Neuronal stem cell (in vitro differentiated cells): Measurements from ENCODE around the gene RAPGEFL1.

Experiments
- DNase-seq: peaks from one replicate; pipeline ENCODE4 v3.0.0-alpha.2; 2013; ENCODE audit warnings: low spot score
- H2AFZ ChIP-seq: one replicate; pipeline ENCODE4 v1.6.1; 2013; ENCODE audit warnings: mild to moderate bottlenecking, low read length, inconsistent platforms
- H2AK5ac ChIP-seq: 2 replicates; pipeline ENCODE4 v1.6.1; 2013; ENCODE audit warnings: low read depth, mild to moderate bottlenecking, inconsistent platforms, low read length, moderate library complexity, mixed read lengths
- H2BK120ac ChIP-seq: 2 replicates; pipeline ENCODE4 v1.6.1; 2013; ENCODE audit warnings: low read depth, mild to moderate bottlenecking, inconsistent platforms, low read length, moderate library complexity, mixed read lengths
- H2BK12ac ChIP-seq: one replicate; pipeline ENCODE4 v1.6.1; 2013; ENCODE audit warnings: low read length, inconsistent platforms
- H2BK15ac ChIP-seq: 2 replicates; pipeline ENCODE4 v1.6.1; 2013; ENCODE audit warnings: mild to moderate bottlenecking, low read length, inconsistent platforms, mixed read lengths
- H2BK5ac ChIP-seq: one replicate; pipeline ENCODE4 v1.6.1; 2013; ENCODE audit warnings: inconsistent platforms, mild to moderate bottlenecking, low read length, moderate library complexity
- H3K14ac ChIP-seq: one replicate; pipeline ENCODE4 v1.6.1; 2013; ENCODE audit warnings: low read length, inconsistent platforms
- H3K18ac ChIP-seq: 2 replicates; pipeline ENCODE4 v1.6.1; 2013; ENCODE audit warnings: low read length, inconsistent platforms
- H3K23ac ChIP-seq: 2 replicates; pipeline ENCODE4 v1.6.1; 2013; ENCODE audit warnings: low read depth, mild to moderate bottlenecking, mixed read lengths, low read length, inconsistent platforms; ENCODE audit not compliant: poor library complexity
- H3K27ac ChIP-seq: replicated peaks from 3 replicates; pipeline ENCODE4 v1.5.1; 2013; ENCODE audit warnings: low read length, inconsistent platforms
- H3K27me3 ChIP-seq, 3 experiments: 2 replicates each; pipeline ENCODE4 v1.6.1; 2013; ENCODE audit warnings: low read length in 3 of 3, mild to moderate bottlenecking in 2 of 3, inconsistent platforms in 1 of 3, low read depth in 1 of 3, mixed read lengths in 1 of 3, moderate library complexity in 1 of 3; ENCODE audit not compliant: control insufficient read depth in 3 of 3, insufficient read depth in 3 of 3
- H3K36me3 ChIP-seq, 2 donors: replicated peaks in 1 of 2; 2 replicates each; pipeline ENCODE4 v1.6.1; 2013; ENCODE audit warnings: low read length in 2 of 2; ENCODE audit not compliant: control insufficient read depth in 2 of 2, insufficient read depth in 2 of 2
- H3K4ac ChIP-seq: 2 replicates; pipeline ENCODE4 v1.6.1; 2013; ENCODE audit warnings: inconsistent platforms, mild to moderate bottlenecking, low read length, moderate library complexity
- H3K4me1 ChIP-seq, 2 donors: 1 replicate in 1 of 2; 2 replicates in 1 of 2; pipeline ENCODE4 v1.6.1; 2013; ENCODE audit warnings: low read length in 2 of 2, low read depth in 1 of 2; ENCODE audit not compliant: control insufficient read depth in 2 of 2, insufficient read depth in 1 of 2
- H3K4me2 ChIP-seq: one replicate; pipeline ENCODE4 v1.6.1; 2013; ENCODE audit warnings: mild to moderate bottlenecking, low read length, inconsistent platforms; ENCODE audit not compliant: insufficient read depth, poor library complexity, severe bottlenecking
- H3K4me3 ChIP-seq, 2 donors: 2 replicates each; pipeline ENCODE4 v1.5.1; 2013; ENCODE audit warnings: low read length in 2 of 2, mild to moderate bottlenecking in 2 of 2, inconsistent platforms in 1 of 2, moderate library complexity in 1 of 2
- H3K79me1 ChIP-seq: one replicate; pipeline ENCODE4 v1.6.1; 2013; ENCODE audit warnings: low read depth, mild to moderate bottlenecking, inconsistent platforms, low read length, moderate library complexity
- H3K9ac ChIP-seq: one replicate; pipeline ENCODE4 v1.6.1; 2013; ENCODE audit warnings: mild to moderate bottlenecking, low read depth, low read length, inconsistent platforms; ENCODE audit not compliant: poor library complexity
- H3K9me3 ChIP-seq, 2 donors: replicated peaks in 1 of 2; 2 replicates each; pipeline versions ENCODE3 to v1.6.1; 2013; ENCODE audit warnings: low read length in 2 of 2, mild to moderate bottlenecking in 2 of 2, inconsistent platforms in 1 of 2, low read depth in 1 of 2, mixed read lengths in 1 of 2, moderate library complexity in 1 of 2; ENCODE audit not compliant: control insufficient read depth in 2 of 2, insufficient read depth in 1 of 2
- H4K8ac ChIP-seq: one replicate; pipeline ENCODE4 v1.6.1; 2013; ENCODE audit warnings: low read depth, mild to moderate bottlenecking, inconsistent platforms, low read length, moderate library complexity
- H4K91ac ChIP-seq: one replicate; pipeline ENCODE4 v1.6.1; 2013; ENCODE audit warnings: low read length, low read depth, mild to moderate bottlenecking, inconsistent platforms; ENCODE audit not compliant: poor library complexity
- WGBS, 2 donors: extraction: QIAGEN DNeasy Blood & Tissue Kit; methylation state at CpG; one replicate each; pipeline ENCODE4 v1.1.7; 2013; ENCODE audit warnings: missing lambda C conversion rate in 2 of 2, mixed read lengths in 1 of 2; ENCODE audit not compliant: insufficient read length in 2 of 2, insufficient replicate concordance in 1 of 2; ENCODE audit errors: extremely low coverage in 2 of 2; 5-methylcytosine and 5-hydroxymethylcytosine counted together

Gene RAPGEFL1

GRCh38 chr17:40180694-40181093 lies 3.4 kb downstream of the RAPGEFL1 start:
- H3K4me2 ChIP-seq = no peak overlapping the region
- H2AFZ ChIP-seq = no peak overlapping the region
- H2BK15ac ChIP-seq = no peak overlapping the region
- no peak overlapping the region for H4K8ac ChIP-seq
- no peak overlapping the region for H3K18ac ChIP-seq
- no peaks in the 10 kb centered on the region for H3K79me1 ChIP-seq
- no peak overlapping the region for H3K14ac ChIP-seq
- no peaks in the 10 kb centered on the region for H3K27me3 ChIP-seq
- H3K27ac ChIP-seq = no peak overlapping the region
- H3K9ac ChIP-seq = no peak overlapping the region
- no peak overlapping the region for H3K23ac ChIP-seq
- H2BK5ac ChIP-seq = no peak overlapping the region
- peaks cover 5 to 26% of the 10 kb centered on the region in 2 donors for H3K4me1 ChIP-seq
- WGBS, 2 donors = no CpG with 5 or more reads among the region's 5 CpGs
- DNase-seq = no peak
- H2BK120ac ChIP-seq = no peak overlapping the region
- no peaks in the 10 kb centered on the region for H3K9me3 ChIP-seq
- no peak overlapping the region for H2AK5ac ChIP-seq
- H3K36me3 ChIP-seq = peaks cover 3 to 38% of the 10 kb centered on the region in 2 donors
- no peak overlapping the region for H2BK12ac ChIP-seq
- H4K91ac ChIP-seq = no peak overlapping the region
- H3K4me3 ChIP-seq = no peak overlapping the region
- H3K4ac ChIP-seq = no peak overlapping the region

- Histone ChIP-seq H3K4me2 (no peak overlapping the region), H2AFZ (no peak overlapping the region), H3K4me1 (peaks cover 0 to 21% of the 10 kb centered on the region in 2 donors), H3K36me3 (peaks cover 3 to 33% of the 10 kb centered on the region in 2 donors), H3K27ac (no peak overlapping the region), H2BK12ac (no peak overlapping the region), H3K9me3 (no peaks in the 10 kb centered on the region), H3K79me1 (no peaks in the 10 kb centered on the region), H2BK5ac (no peak overlapping the region), H3K23ac (no peak overlapping the region), H3K4me3 (no peak overlapping the region), H2AK5ac (no peak overlapping the region), H3K14ac (no peak overlapping the region), H3K9ac (no peak overlapping the region), H4K8ac (no peak overlapping the region), H3K18ac (no peak overlapping the region), H2BK120ac (no peak overlapping the region), H4K91ac (no peak overlapping the region), H3K27me3 (no peaks in the 10 kb centered on the region), H2BK15ac (no peak overlapping the region), H3K4ac (no peak overlapping the region)
- no peak for DNase-seq
- no CpG with 5 or more reads among the region's 8 CpGs for WGBS, 2 donors
Observed at GRCh38 chr17:40181205-40181604, 3.9 kb downstream of the RAPGEFL1 start.

- no CpG with 5 or more reads among the region's 6 CpGs for WGBS, 2 donors
- no peaks in the 10 kb centered on the region for H3K27me3 ChIP-seq
Observed at GRCh38 chr17:40182606-40183005, 5.3 kb downstream of the RAPGEFL1 start.

GRCh38 chr17:40187238-40187637 lies 10.0 kb downstream of the RAPGEFL1 start:
- no peak overlapping the region for H3K23ac ChIP-seq
- peaks cover 0 to 7% of the 10 kb centered on the region in 2 donors for H3K4me1 ChIP-seq
- no peak overlapping the region for H3K18ac ChIP-seq
- no peak for DNase-seq
- no peak overlapping the region for H3K14ac ChIP-seq
- H2AFZ ChIP-seq = no peak overlapping the region
- H4K8ac ChIP-seq = no peak overlapping the region
- H3K9me3 ChIP-seq = no peaks in the 10 kb centered on the region
- H2BK5ac ChIP-seq = no peak overlapping the region
- H2AK5ac ChIP-seq = no peak overlapping the region
- no peak overlapping the region for H3K4me3 ChIP-seq
- H3K36me3 ChIP-seq = peaks cover 8 to 25% of the 10 kb centered on the region in 2 donors
- no peak overlapping the region for H2BK15ac ChIP-seq
- no peak overlapping the region for H3K27ac ChIP-seq
- H3K4me2 ChIP-seq = no peak overlapping the region
- peaks cover 0 to 2% (median 0%) of the 10 kb centered on the region in 3 experiments for H3K27me3 ChIP-seq
- H3K79me1 ChIP-seq = no peaks in the 10 kb centered on the region
- H3K9ac ChIP-seq = no peak overlapping the region
- no peak overlapping the region for H2BK120ac ChIP-seq
- no peak overlapping the region for H2BK12ac ChIP-seq
- H4K91ac ChIP-seq = no peak overlapping the region
- WGBS, 2 donors = no CpG with 5 or more reads among the region's 3 CpGs
- H3K4ac ChIP-seq = no peak overlapping the region

More at GRCh38 chr17:40182606-40183005, 5.3 kb downstream of the RAPGEFL1 start:
- H3K4me2 ChIP-seq = no peak overlapping the region
- H3K36me3 ChIP-seq = peaks cover 2 to 23% of the 10 kb centered on the region in 2 donors
- H2BK5ac ChIP-seq = no peak overlapping the region
- H2AFZ ChIP-seq = no peak overlapping the region
- H2BK120ac ChIP-seq = no peak overlapping the region
- H4K8ac ChIP-seq = no peak overlapping the region
- H3K4me1 ChIP-seq = peaks cover 0 to 11% of the 10 kb centered on the region in 2 donors
- H3K18ac ChIP-seq = no peak overlapping the region
- H3K23ac ChIP-seq = no peak overlapping the region
- H3K4me3 ChIP-seq = no peak overlapping the region
- no peak overlapping the region for H2BK12ac ChIP-seq
- H3K14ac ChIP-seq = no peak overlapping the region
- H3K79me1 ChIP-seq = no peaks in the 10 kb centered on the region
- H3K9me3 ChIP-seq = no peaks in the 10 kb centered on the region
- no peak overlapping the region for H3K4ac ChIP-seq
- no peak overlapping the region for H3K27ac ChIP-seq
- no peak overlapping the region for H2AK5ac ChIP-seq
- no peak overlapping the region for H4K91ac ChIP-seq
- no peak overlapping the region for H3K9ac ChIP-seq
- no peak overlapping the region for H2BK15ac ChIP-seq
- DNase-seq = no peak
